ENCODE measurements around the gene FLVCR2. TPM values are rescaled to one million over a fixed set of nuclear protein-coding genes. Genes with fewer than 3 reads are reported as not detected.
"Not testable (repeated sequence)": the region's sequence is repeated elsewhere in the genome, so short reads cannot be mapped to it uniquely, and the experiment has no call there.

Gene FLVCR2
- total RNA-seq, 2 experiments from 2014 or later, result 0.79 to 5.5 TPM

DNA sequence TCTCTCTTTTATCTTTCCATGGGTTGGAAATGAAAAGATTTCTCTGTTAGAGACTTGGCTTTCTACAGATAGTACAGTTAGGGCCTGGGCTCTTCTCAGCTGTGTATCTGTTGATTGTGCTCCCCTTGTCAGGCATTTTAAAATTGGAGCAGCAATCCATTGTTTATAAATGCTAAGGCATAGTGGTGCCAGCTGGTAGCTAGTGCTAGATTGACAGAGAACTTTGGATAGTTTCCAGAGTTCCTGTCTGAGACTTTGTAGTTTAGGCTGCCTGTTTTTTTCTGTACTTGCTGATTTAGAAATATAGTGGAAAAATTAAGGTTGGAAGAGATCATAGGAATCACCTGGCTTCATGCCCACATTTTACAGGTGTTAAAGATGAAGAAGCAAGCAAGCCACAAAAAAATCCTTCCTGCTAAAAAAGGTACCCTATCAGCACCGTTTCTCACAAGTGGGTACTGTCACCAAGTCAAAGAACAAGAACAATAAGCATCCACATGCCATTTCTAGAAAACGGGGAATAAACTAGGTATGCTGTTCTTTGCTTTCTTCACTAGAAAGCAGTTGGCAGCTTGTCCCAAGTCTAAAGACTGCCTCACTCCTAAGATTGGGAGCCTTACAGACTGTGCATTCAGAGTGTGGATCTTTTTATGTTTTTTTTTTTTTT lies 88.8 kb downstream of the FLVCR2 start:
- no peak for DNase-seq
- H3K27me3 Mint-ChIP-seq (ENCODE audit: low read depth), result no peaks in the 10 kb centered on the region
- peaks cover 48% of the 10 kb centered on the region for H3K36me3 Mint-ChIP-seq (ENCODE audit: low read depth)
- ChIA-PET CTCF (interaction anchor here (0.9 to 2.4 kb wide), 4 partner anchors 12 to 90 kb away, joined by 3 to 7 read pairs (median 4); no protein-coding TSS in a partner anchor), POLR2A (no interaction called here)
- no peak overlapping the region for H3K4me3 Mint-ChIP-seq
- ATAC-seq, result no peak
- no peaks in the 10 kb centered on the region for H3K9me3 Mint-ChIP-seq (ENCODE audit: insufficient read depth)
- H3K27ac Mint-ChIP-seq, result no peak overlapping the region
- H3K4me1 Mint-ChIP-seq (ENCODE audit: low read depth), result peaks cover 10% of the 10 kb centered on the region

DNA sequence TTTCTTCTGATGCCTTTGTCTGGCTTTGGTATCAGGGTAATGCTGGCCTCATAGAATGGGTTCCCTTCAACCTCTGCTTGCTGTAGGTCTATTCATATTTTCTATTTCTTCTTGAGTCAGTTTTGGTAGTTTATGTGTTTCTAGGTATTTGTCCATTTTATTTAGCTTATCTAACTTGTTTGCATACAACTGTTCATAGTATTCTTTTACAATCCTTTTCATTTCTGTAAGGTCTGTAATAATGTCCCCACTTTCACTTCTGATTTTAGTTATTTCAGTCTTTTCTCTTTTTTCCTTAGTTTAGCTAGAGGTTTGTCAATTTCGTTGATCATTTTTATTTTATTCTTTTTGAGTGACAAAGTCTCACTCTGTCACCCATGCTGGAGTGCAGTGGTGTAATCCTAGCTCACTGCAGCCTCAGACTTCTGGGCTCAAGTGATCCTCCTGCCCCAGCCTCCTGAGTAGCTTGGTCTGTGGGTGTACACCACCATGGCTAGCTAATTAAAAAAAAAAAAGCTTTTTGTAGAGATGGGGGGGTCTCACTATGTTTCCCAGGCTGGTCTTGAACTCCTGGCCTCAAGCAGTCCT lies 94.3 kb downstream of the FLVCR2 start:
- POLR2A ChIA-PET, result interaction anchor here (0.6 kb wide), 2 partner anchors 154 to 189 kb away, joined by 3 read pairs; no protein-coding TSS in a partner anchor
- H3K27me3 Mint-ChIP-seq (ENCODE audit: low read depth), result no peaks in the 10 kb centered on the region
- H3K4me3 Mint-ChIP-seq, result no peak overlapping the region
- peaks cover 50% of the 10 kb centered on the region for H3K36me3 Mint-ChIP-seq (ENCODE audit: low read depth)
- H3K27ac Mint-ChIP-seq, result no peak overlapping the region
- no peaks in the 10 kb centered on the region for H3K9me3 Mint-ChIP-seq (ENCODE audit: insufficient read depth)
- DNase-seq (no peak), ATAC-seq (no peak)
- peaks cover 16% of the 10 kb centered on the region for H3K4me1 Mint-ChIP-seq (ENCODE audit: low read depth)
- CTCF ChIA-PET, result interaction anchor here (0.6 to 1.9 kb wide), 2 partner anchors 95 to 234 kb away, joined by 3 to 12 read pairs; no protein-coding TSS in a partner anchor

DNA sequence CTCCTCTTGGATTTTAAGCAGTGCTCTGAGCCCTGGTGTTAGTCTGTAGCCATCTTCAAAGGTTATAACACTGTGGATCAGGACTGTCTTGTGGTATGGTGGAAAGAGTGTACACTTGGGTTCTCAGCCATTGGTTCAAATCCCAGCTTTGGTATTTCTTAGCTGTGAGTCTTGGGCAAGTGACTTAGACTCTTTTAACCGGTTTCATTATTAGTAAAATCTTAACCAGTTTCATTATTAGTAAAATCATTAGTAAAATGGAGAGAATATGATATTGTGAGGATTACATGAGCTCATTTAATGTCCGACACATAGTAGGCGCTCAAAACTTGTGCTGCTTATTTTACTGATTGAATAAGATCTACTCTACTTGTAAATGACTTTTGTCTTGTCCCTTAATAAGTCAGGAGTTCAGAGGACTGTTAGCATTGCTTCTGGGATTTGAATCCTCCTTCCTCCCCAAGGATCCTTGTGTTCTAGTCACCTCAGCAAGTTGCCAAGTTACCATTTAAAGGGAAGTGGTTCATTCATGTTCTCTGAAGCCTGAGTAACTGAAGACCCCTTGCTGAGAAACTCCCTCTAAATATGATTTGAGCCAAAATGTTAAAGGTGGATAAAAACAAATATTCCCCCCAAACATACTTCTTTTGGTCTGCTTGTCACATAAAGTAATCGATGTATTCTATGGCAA lies 95.1 kb downstream of the FLVCR2 start:
- H3K27ac Mint-ChIP-seq, result no peak overlapping the region
- CTCF ChIA-PET, result interaction anchor here (0.6 to 1.9 kb wide), 2 partner anchors 96 to 233 kb away, joined by 3 to 12 read pairs; no protein-coding TSS in a partner anchor
- POLR2A ChIA-PET, result interaction anchor here (0.6 kb wide), 1 partner anchor 188 kb away, joined by 3 read pairs; no protein-coding TSS in a partner anchor
- peaks cover 13% of the 10 kb centered on the region for H3K4me1 Mint-ChIP-seq (ENCODE audit: low read depth)
- H3K4me3 Mint-ChIP-seq, result no peak overlapping the region
- no peak for DNase-seq
- no peaks in the 10 kb centered on the region for H3K27me3 Mint-ChIP-seq (ENCODE audit: low read depth)
- H3K36me3 Mint-ChIP-seq (ENCODE audit: low read depth), result peaks cover 46% of the 10 kb centered on the region
- ATAC-seq, result no peak
- H3K9me3 Mint-ChIP-seq (ENCODE audit: insufficient read depth), result no peaks in the 10 kb centered on the region

DNA sequence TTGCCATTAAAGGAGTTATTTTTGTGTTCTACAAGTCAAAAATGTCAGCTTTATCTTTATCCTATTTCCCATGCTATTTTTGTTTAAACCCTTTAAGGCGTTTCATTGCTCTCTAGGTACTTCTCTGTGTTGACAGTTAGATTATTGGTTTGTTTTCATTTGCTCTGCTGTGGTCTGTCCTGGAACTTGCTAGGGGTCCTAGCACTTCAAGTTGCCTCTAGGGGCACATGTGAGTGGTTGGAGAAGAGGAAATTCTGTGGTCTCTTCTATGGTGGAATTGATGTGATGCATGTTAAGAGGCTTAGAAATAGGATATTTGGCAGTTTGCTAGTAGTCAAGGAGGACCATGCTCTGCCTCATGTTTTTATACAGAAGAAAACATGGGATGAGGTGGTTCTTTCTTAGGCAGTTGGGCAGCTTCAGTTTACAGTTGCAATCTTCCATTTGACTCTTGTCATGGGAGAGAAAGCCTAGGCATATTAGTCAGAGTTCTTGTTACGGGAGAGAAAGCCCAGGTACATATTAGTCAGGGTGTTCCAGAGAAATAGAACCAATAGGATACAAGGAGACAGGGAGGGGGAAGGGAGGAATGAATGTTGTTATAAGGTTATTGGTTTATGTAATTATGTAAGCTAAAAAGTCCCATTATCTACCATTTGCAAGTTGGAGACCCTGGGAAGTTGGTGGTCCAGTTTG lies 97.0 kb downstream of the FLVCR2 start:
- H3K27me3 Mint-ChIP-seq (ENCODE audit: low read depth), result no peaks in the 10 kb centered on the region
- no peaks in the 10 kb centered on the region for H3K9me3 Mint-ChIP-seq (ENCODE audit: insufficient read depth)
- POLR2A ChIA-PET, result no interaction called here
- DNase-seq (no peak), ATAC-seq (no peak)
- no peak overlapping the region for H3K4me3 Mint-ChIP-seq
- no peak overlapping the region for H3K27ac Mint-ChIP-seq
- peaks cover 31% of the 10 kb centered on the region for H3K36me3 Mint-ChIP-seq (ENCODE audit: low read depth)
- CTCF ChIA-PET, result interaction anchor here (1.1 to 1.3 kb wide), 2 partner anchors 10 to 20 kb away, joined by 3 to 4 read pairs; no protein-coding TSS in a partner anchor
- peaks cover 13% of the 10 kb centered on the region for H3K4me1 Mint-ChIP-seq (ENCODE audit: low read depth)

DNA sequence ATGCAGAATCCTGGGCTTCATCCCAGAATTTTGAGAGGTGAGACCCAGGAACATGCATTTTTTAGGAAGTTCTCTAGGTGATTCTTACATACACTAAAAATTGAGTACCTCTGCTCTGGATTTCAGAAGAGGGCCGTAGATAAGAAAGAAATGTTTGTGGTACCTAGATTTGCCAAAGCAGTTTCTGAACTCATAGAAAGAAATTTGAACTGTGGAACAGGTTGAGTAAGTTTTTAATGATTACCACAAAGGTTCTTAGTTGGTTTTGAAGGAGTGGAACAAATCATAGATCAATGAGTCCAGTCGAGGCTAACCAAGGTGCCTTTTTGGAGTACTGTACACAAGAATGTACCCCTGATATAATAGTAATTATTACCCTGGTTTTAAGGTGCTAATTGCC lies 107.5 kb downstream of the FLVCR2 start:
- DNase-seq (no peak), ATAC-seq (no peak)
- H3K4me1 Mint-ChIP-seq (ENCODE audit: low read depth), result no peaks in the 10 kb centered on the region
- H3K27me3 Mint-ChIP-seq (ENCODE audit: low read depth), result no peaks in the 10 kb centered on the region
- peaks cover 30% of the 10 kb centered on the region for H3K36me3 Mint-ChIP-seq (ENCODE audit: low read depth)
- H3K4me3 Mint-ChIP-seq, result no peak overlapping the region
- CTCF ChIA-PET, result interaction anchor here (1.4 to 1.5 kb wide), 2 partner anchors 23 to 32 kb away, joined by 5 to 6 read pairs; no protein-coding TSS in a partner anchor
- no peak overlapping the region for H3K27ac Mint-ChIP-seq
- H3K9me3 Mint-ChIP-seq (ENCODE audit: insufficient read depth), result no peaks in the 10 kb centered on the region
- POLR2A ChIA-PET, result no interaction called here

DNA sequence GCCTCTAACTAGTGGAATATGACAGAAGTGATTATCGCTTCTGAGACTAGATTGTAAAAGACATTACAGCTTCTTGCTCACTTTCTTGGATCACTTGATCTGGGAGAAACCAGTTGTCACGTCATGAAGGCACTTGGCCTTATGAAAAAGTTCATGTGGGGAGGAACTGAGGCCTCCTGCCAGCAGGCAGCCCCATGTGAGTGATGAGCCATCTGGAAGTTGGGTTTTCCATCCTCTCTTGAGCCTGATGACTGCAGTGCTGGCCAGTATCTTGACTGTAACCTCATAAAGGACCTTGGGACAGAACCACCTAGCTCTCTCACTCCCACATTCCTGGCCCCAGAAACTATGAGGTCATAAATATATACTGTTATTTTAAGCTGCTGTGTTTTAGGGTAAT lies 110.6 kb downstream of the FLVCR2 start:
- ChIA-PET CTCF (interaction anchor here (2.4 kb wide), 1 partner anchor 20 kb away, joined by 12 read pairs; no protein-coding TSS in a partner anchor), POLR2A (no interaction called here)
- Mint-ChIP-seq H3K4me3 (no peak overlapping the region), H3K4me1 (ENCODE audit: low read depth) (no peaks in the 10 kb centered on the region), H3K27ac (no peak overlapping the region), H3K9me3 (ENCODE audit: insufficient read depth) (no peaks in the 10 kb centered on the region), H3K36me3 (ENCODE audit: low read depth) (peaks cover 35% of the 10 kb centered on the region), H3K27me3 (ENCODE audit: low read depth) (no peaks in the 10 kb centered on the region)
- DNase-seq (no peak), ATAC-seq (no peak)

DNA sequence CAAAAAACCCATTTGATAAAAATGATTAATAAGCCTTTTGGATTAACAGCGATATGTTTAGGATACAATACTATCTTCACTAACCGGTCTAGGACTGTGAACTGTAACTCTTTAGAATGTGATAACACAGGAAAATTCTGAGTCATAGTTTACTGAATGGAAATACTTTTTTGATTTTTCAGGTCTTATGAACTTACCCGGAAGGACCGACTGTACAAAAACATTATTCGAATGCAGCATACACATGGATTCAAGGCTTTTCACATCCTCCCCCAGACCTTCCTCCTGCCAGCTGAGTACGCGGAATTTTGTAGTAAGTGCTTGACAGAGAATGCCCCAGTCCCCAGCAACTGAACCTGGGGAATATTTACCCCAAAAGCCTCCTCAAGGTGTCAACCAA lies 111.6 kb downstream of the FLVCR2 start:
- POLR2A ChIA-PET, result interaction anchor here (0.6 kb wide), 1 partner anchor 29 kb away, joined by 3 read pairs; the partner anchor contains the start of genes ERG28 and TTLL5
- ATAC-seq (no peak), DNase-seq (no peak)
- Mint-ChIP-seq H3K4me3 (no peak overlapping the region), H3K27ac (no peak overlapping the region), H3K4me1 (ENCODE audit: low read depth) (no peaks in the 10 kb centered on the region), H3K9me3 (ENCODE audit: insufficient read depth) (no peaks in the 10 kb centered on the region), H3K36me3 (ENCODE audit: low read depth) (peaks cover 37% of the 10 kb centered on the region), H3K27me3 (ENCODE audit: low read depth) (no peaks in the 10 kb centered on the region)
- CTCF ChIA-PET, result interaction anchor here (2.4 kb wide), 1 partner anchor 19 kb away, joined by 12 read pairs; no protein-coding TSS in a partner anchor

DNA sequence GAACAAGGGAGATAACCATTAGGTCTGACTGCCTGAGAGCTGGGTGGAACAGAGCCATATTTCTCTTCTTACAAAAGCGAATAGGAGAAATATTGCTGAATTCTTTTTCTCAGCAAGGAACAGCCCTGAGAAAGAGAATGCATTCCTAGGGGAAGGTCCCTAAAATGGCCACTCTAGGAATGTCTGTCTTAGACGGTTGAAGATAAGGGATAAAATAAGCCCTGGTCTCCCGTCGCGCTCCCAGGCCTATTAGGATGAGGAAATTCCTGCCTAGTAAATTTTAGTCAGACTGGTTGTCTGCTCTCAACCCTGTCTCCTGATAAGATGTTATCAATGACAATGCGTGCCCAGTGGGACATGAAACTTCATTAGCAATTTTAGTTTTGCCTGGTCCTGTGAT lies 116.6 kb downstream of the FLVCR2 start:
- ATAC-seq; H3K9me3 Mint-ChIP-seq (ENCODE audit: insufficient read depth); CTCF ChIA-PET; H3K4me3 Mint-ChIP-seq; DNase-seq; H3K4me1 Mint-ChIP-seq (ENCODE audit: low read depth); H3K27ac Mint-ChIP-seq; POLR2A ChIA-PET; H3K27me3 Mint-ChIP-seq (ENCODE audit: low read depth): not testable (repeated sequence)
- peaks cover 51% of the 10 kb centered on the region for H3K36me3 Mint-ChIP-seq (ENCODE audit: low read depth)

DNA sequence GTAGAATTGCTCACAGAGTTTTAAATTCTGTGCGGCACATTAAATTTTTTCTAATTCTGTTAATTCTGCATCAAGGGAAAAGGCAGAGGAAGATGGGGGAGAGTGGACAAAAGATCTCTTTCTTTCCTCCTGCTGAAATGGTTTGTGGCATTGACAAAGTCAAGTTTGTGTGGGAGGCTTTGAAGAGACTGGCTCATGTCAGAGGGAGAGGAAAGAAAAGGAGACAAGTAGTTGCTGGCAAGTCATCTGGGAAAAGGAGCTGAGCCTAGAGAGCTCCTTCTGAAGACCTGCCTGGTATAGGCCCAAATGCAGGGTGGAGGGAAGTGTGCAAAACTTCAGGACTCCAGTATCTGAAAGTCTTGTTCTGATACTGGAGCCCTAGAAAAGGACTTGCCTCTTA lies 119.0 kb downstream of the FLVCR2 start:
- ChIA-PET POLR2A (no interaction called here), CTCF (interaction anchor here (1.2 kb wide), 1 partner anchor 12 kb away, joined by 4 read pairs; no protein-coding TSS in a partner anchor)
- Mint-ChIP-seq H3K4me3 (no peak overlapping the region), H3K9me3 (ENCODE audit: insufficient read depth) (no peaks in the 10 kb centered on the region), H3K27me3 (ENCODE audit: low read depth) (no peaks in the 10 kb centered on the region), H3K4me1 (ENCODE audit: low read depth) (no peaks in the 10 kb centered on the region), H3K27ac (no peak overlapping the region), H3K36me3 (ENCODE audit: low read depth) (peaks cover 54% of the 10 kb centered on the region)
- no peak for ATAC-seq
- DNase-seq, result no peak

Data from activated CD8-positive, alpha-beta T cell treated with anti-CD3 and anti-CD28 coated beads, Interleukin-2, amount 10 ng/mL, durations not matched to agents 7 days and 5 days (primary cell).